Endothelial cell of umbilical vein (primary cell): Measurements from ENCODE around the gene GRIN3A.

Experiments used
- CTCF ChIP-seq, 2 donors: IDR thresholded peaks; 1 replicate in 1 of 2; 2 replicates in 1 of 2; pipeline ENCODE4 v1.5.1; 2011; ENCODE audit warnings: low read length in 2 of 2, mild to moderate bottlenecking in 2 of 2, moderate library complexity in 2 of 2, control low read depth in 1 of 2, inconsistent platforms in 1 of 2, low read depth in 1 of 2; ENCODE audit not compliant: insufficient read depth in 1 of 2; ENCODE audit errors: extremely low read depth in 1 of 2
- EZH2 ChIP-seq: IDR thresholded peaks from 2 replicates; pipeline ENCODE4 v1.6.1; 2012; ENCODE audit warnings: borderline replicate concordance, low read depth, mild to moderate bottlenecking, moderate library complexity, low read length, inconsistent platforms; ENCODE audit not compliant: severe bottlenecking
- JUN ChIP-seq: IDR thresholded peaks from 2 replicates; pipeline ENCODE4 v1.6.1; 2011; ENCODE audit warnings: borderline replicate concordance, low read depth; ENCODE audit not compliant: insufficient read length, insufficient read depth

- no peak for TF ChIP-seq CTCF (IDR thresholded peaks at IDR 0.05; ENCODE audit: extremely low read depth in 1 of 2, insufficient read depth in 1 of 2, low read depth in 1 of 2, low read length in 2 of 2)
- TF ChIP-seq EZH2: no peak
- no peak for TF ChIP-seq JUN
Measured at GRCh38 chr9:101528015-101528414, 210.4 kb downstream of the GRIN3A start.
